IMR-90 (cell line): ENCODE results near the gene UVSSA. TPM values are rescaled to one million over a fixed set of nuclear protein-coding genes. Genes with fewer than 3 reads are reported as not detected.

Experiments
- ATAC-seq: fragments of 200-7000 bp; cut with Tn5 transposase; 2 replicates; pipeline ENCODE4 v1.9.1; 2020; ENCODE audit warnings: low read depth, mild to moderate bottlenecking, moderate library complexity
- BruUV-seq: library from RNA; stranded (reverse); fragments of 400-500 nt; replicated peaks from 2 replicates; lab custom pipeline; 2021; lab: Mats Ljungman, UMichigan
- CTCF ChIA-PET: fragments of 300-600 bp; formaldehyde crosslinking; extraction: SDS; loops from one replicate; lab custom pipeline; 2021; ENCODE audit warnings: antibody characterized with exemption; lab: Yijun Ruan, JAX
- POLR2A ChIA-PET: fragments of 300-600 bp; sonication (Branson Sonifier 250); formaldehyde crosslinking; loops from one replicate; lab custom pipeline; 2022; ENCODE audit warnings: antibody characterized with exemption; ENCODE audit not compliant: unreplicated experiment; lab: Charles Lee
- DNase-seq: peaks from one replicate; pipeline ENCODE4 v3.0.0; 2013
- H2AFZ ChIP-seq: replicated peaks from 2 replicates; pipeline ENCODE3; 2013; ENCODE audit warnings: low read length, mild to moderate bottlenecking; ENCODE audit not compliant: poor library complexity
- H2AK5ac ChIP-seq: 2 replicates; pipeline ENCODE4 v1.6.1; 2013; ENCODE audit warnings: low read depth, low read length, inconsistent platforms
- H2AK9ac ChIP-seq: replicated peaks from 2 replicates; pipeline ENCODE3; 2013; ENCODE audit warnings: mild to moderate bottlenecking, low read depth, low read length, moderate library complexity; ENCODE audit not compliant: poor library complexity
- H2BK120ac ChIP-seq: 2 replicates; pipeline ENCODE4 v1.6.1; 2013; ENCODE audit warnings: low read depth, low read length, inconsistent platforms
- H2BK15ac ChIP-seq: 3 replicates; pipeline ENCODE4 v1.6.1; 2013; ENCODE audit warnings: low read depth, low read length, inconsistent platforms
- H2BK20ac ChIP-seq: 2 replicates; pipeline ENCODE4 v1.6.1; 2013; ENCODE audit warnings: low read depth, mild to moderate bottlenecking, inconsistent platforms, low read length, moderate library complexity
- H2BK5ac ChIP-seq: 2 replicates; pipeline ENCODE4 v1.6.1; 2013; ENCODE audit warnings: mild to moderate bottlenecking, low read depth, low read length, inconsistent platforms; ENCODE audit not compliant: poor library complexity, severe bottlenecking
- H3K14ac ChIP-seq: replicated peaks from 2 replicates; pipeline ENCODE4 v1.6.1; 2013; ENCODE audit warnings: low read depth, low read length, inconsistent platforms
- H3K18ac ChIP-seq: 2 replicates; pipeline ENCODE4 v1.6.1; 2013; ENCODE audit warnings: low read depth, low read length, control low read depth
- H3K23ac ChIP-seq: 2 replicates; pipeline ENCODE4 v1.6.1; 2013; ENCODE audit warnings: low read depth, low read length, inconsistent platforms
- H3K27ac ChIP-seq: 2 replicates; pipeline ENCODE4 v1.5.1; 2013; ENCODE audit warnings: mild to moderate bottlenecking, control low read depth, low read length; ENCODE audit not compliant: insufficient read depth
- H3K27me3 ChIP-seq: 2 replicates; pipeline ENCODE4 v1.6.1; 2013; ENCODE audit warnings: low read length; ENCODE audit not compliant: control insufficient read depth, insufficient read depth
- H3K36me3 ChIP-seq: 2 replicates; pipeline ENCODE4 v1.6.1; 2013; ENCODE audit warnings: low read length, mixed read lengths; ENCODE audit not compliant: control insufficient read depth, insufficient read depth
- H3K4ac ChIP-seq: 2 replicates; pipeline ENCODE4 v1.6.1; 2013; ENCODE audit warnings: low read depth, low read length, inconsistent platforms
- H3K4me1 ChIP-seq: 2 replicates; pipeline ENCODE4 v1.6.1; 2013; ENCODE audit warnings: low read length, mixed read lengths; ENCODE audit not compliant: control insufficient read depth, insufficient read depth
- H3K4me2 ChIP-seq: 2 replicates; pipeline ENCODE4 v1.6.1; 2013; ENCODE audit warnings: low read depth, mild to moderate bottlenecking, control low read depth, low read length, moderate library complexity
- H3K4me3 ChIP-seq: 2 replicates; pipeline ENCODE4 v1.5.1; 2013; ENCODE audit warnings: low read depth, mild to moderate bottlenecking, control low read depth, low read length, moderate library complexity; ENCODE audit not compliant: insufficient read depth
- H3K56ac ChIP-seq: 2 replicates; pipeline ENCODE4 v1.6.1; 2013; ENCODE audit warnings: low read length, inconsistent platforms; ENCODE audit not compliant: insufficient read depth; ENCODE audit errors: extremely low read depth
- H3K79me1 ChIP-seq, 2 experiments: 2 replicates each; pipeline ENCODE4 v1.6.1; 2013; ENCODE audit warnings: low read length in 2 of 2, inconsistent platforms in 1 of 2, low read depth in 1 of 2
- H3K9ac ChIP-seq: 2 replicates; pipeline ENCODE4 v1.6.1; 2013; ENCODE audit warnings: low read depth, low read length, control low read depth
- H3K9me1 ChIP-seq: 2 replicates; pipeline ENCODE4 v1.6.1; 2013; ENCODE audit warnings: low read length, inconsistent platforms; ENCODE audit not compliant: insufficient read depth
- H3K9me3 ChIP-seq: 2 replicates; pipeline ENCODE4 v1.6.1; 2013; ENCODE audit warnings: low read length; ENCODE audit not compliant: control insufficient read depth, insufficient read depth
- H4K20me1 ChIP-seq: 2 replicates; pipeline ENCODE4 v1.6.1; 2013; ENCODE audit warnings: low read length, inconsistent platforms; ENCODE audit not compliant: insufficient read depth
- H4K5ac ChIP-seq: 2 replicates; pipeline ENCODE4 v1.6.1; 2013; ENCODE audit warnings: mild to moderate bottlenecking, low read depth, low read length, control low read depth
- H4K8ac ChIP-seq, 2 experiments: 2 replicates each; pipeline ENCODE4 v1.6.1; 2013; ENCODE audit warnings: low read depth in 2 of 2, low read length in 2 of 2, control low read depth in 1 of 2, inconsistent platforms in 1 of 2
- H4K91ac ChIP-seq: 2 replicates; pipeline ENCODE4 v1.6.1; 2013; ENCODE audit warnings: low read depth, low read length, inconsistent platforms; ENCODE audit not compliant: insufficient read depth
- BHLHE40 ChIP-seq: fragments of 150-350 bp; IDR thresholded peaks from 2 replicates; pipeline ENCODE4 v1.6.1; 2016; ENCODE audit warnings: mild to moderate bottlenecking, low read depth, low read length
- CHD1 ChIP-seq: IDR thresholded peaks from 2 replicates; pipeline ENCODE4 v1.6.1; 2012; ENCODE audit warnings: low read depth, low read length, improper control_type of control experiment
- CTCF ChIP-seq: conservative IDR thresholded peaks from 2 replicates; pipeline ENCODE4 v1.5.1; 2012; ENCODE audit warnings: mild to moderate bottlenecking, low read depth, low read length, improper control_type of control experiment
- ELK1 ChIP-seq: fragments of 150-350 bp; IDR thresholded peaks from 2 replicates; pipeline ENCODE4 v1.6.1; 2016; ENCODE audit warnings: low read depth, mild to moderate bottlenecking, low read length, moderate library complexity, borderline replicate concordance
- FOS ChIP-seq: fragments of 150-350 bp; IDR thresholded peaks from 2 replicates; pipeline ENCODE4 v1.6.1; 2016; ENCODE audit warnings: low read depth, low read length
- MAFK ChIP-seq: IDR thresholded peaks from 2 replicates; pipeline ENCODE4 v1.6.1; 2012; ENCODE audit warnings: low read depth, low read length, improper control_type of control experiment
- MAZ ChIP-seq: IDR thresholded peaks from 2 replicates; pipeline ENCODE4 v1.6.1; 2012; ENCODE audit warnings: low read depth, mild to moderate bottlenecking, low read length, improper control_type of control experiment, moderate library complexity, borderline replicate concordance
- MXI1 ChIP-seq: IDR thresholded peaks from 2 replicates; pipeline ENCODE4 v1.6.1; 2012; ENCODE audit warnings: low read depth, mild to moderate bottlenecking, low read length, moderate library complexity, borderline replicate concordance
- NFE2L2 ChIP-seq: fragments of 150-350 bp; IDR thresholded peaks from 2 replicates; pipeline ENCODE4 v1.6.1; 2016; ENCODE audit warnings: low read depth, mild to moderate bottlenecking, low read length
- POLR2A ChIP-seq: IDR thresholded peaks from 2 replicates; pipeline ENCODE4 v1.6.1; 2012; ENCODE audit warnings: mild to moderate bottlenecking, low read depth, low read length
- RAD21 ChIP-seq: IDR thresholded peaks from 2 replicates; pipeline ENCODE4 v1.6.1; 2012; ENCODE audit warnings: low read length, improper control_type of control experiment
- RCOR1 ChIP-seq: IDR thresholded peaks from 2 replicates; pipeline ENCODE4 v1.6.1; 2012; ENCODE audit warnings: mild to moderate bottlenecking, low read length, improper control_type of control experiment; ENCODE audit not compliant: insufficient replicate concordance
- SMC3 ChIP-seq: fragments of 150-350 bp; IDR thresholded peaks from 2 replicates; pipeline ENCODE4 v1.6.1; 2016; ENCODE audit warnings: low read depth, mild to moderate bottlenecking, antibody characterized with exemption, low read length, moderate library complexity
- WGBS, 2 experiments: methylation state at CpG; one replicate each; pipeline versions ENCODE4 v1.1.5 to v1.1.7; 2013; ENCODE audit warnings: missing lambda C conversion rate in 2 of 2; ENCODE audit not compliant: insufficient read length in 1 of 2; ENCODE audit errors: extremely low coverage in 2 of 2; 5-methylcytosine and 5-hydroxymethylcytosine counted together
- dilution Hi-C: fragments of 300-500 bp; cut with HindIII; formaldehyde crosslinking; loops from one replicate; pipeline ENCODE4 v1.14.3; 2018; ENCODE audit warnings: low sequenced_read_pairs; ENCODE audit not compliant: unreplicated experiment
- in situ Hi-C: fragments of 300-500 bp; cut with MboI; formaldehyde crosslinking; loops from 3 replicates; pipeline ENCODE4 v1.14.3; 2019; ENCODE audit warnings: low sequenced_read_pairs, inconsistent platforms, mixed read lengths
- intact Hi-C: fragments of 100-400 bp; cut with micrococcal nuclease; formaldehyde crosslinking; loops from 2 replicates; pipeline ENCODE4 v1.10.0; 2022
- polyA plus RNA-seq, 3 experiments: library from polyadenylated mRNA; depleted of rRNA; stranded (reverse); fragments of >200 nt; gene quantifications; 2 replicates each; pipeline ENCODE4 v1.2.3, GENCODE V29; 2012; ENCODE audit warnings: low replicate concordance in 1 of 3
- total RNA-seq: library from RNA; depleted of rRNA; stranded (reverse); fragments of >200 nt; gene quantifications from 2 replicates; pipeline ENCODE4 v1.2.3, GENCODE V29; 2012

Gene UVSSA
- total and polyA plus RNA-seq, 2 of the 4 experiments (the other 2 are of a cell fraction), result 1.4 to 8.4 TPM

- TF ChIP-seq ELK1 (no peak), MAFK (no peak), POLR2A (no peak)
Observed at GRCh38 chr4:1338752-1339414, 8.1 kb upstream of the UVSSA start (continued).

GRCh38 chr4:1339489-1339888 lies 7.5 kb upstream of the UVSSA start:
- intact Hi-C loops, result no loop called here
- TF ChIP-seq CTCF (no peak), POLR2A (no peak), RAD21 (no peak), SMC3 (no peak), CHD1 (no peak), MXI1 (no peak), BHLHE40 (no peak), RCOR1 (no peak), ELK1 (no peak), MAZ (no peak), NFE2L2 (no peak), FOS (no peak)

More at GRCh38 chr4:1339489-1339888, 7.5 kb upstream of the UVSSA start:
- ChIA-PET POLR2A (no interaction called here), CTCF (no interaction called here)
- ATAC-seq (no peak), DNase-seq (no peak)
- H2BK20ac ChIP-seq, result no peak overlapping the region
- H3K79me1 ChIP-seq, result peaks cover 15 to 49% of the 10 kb centered on the region in 2 experiments
- peaks cover 63% of the 10 kb centered on the region for H3K36me3 ChIP-seq
- 98% methylated on average over 23 of the region's 38 CpGs; no CpG with 5 or more reads in 1 of the 2 experiments for WGBS, 2 experiments
- dilution Hi-C loops, result no loop called here
- H3K9ac ChIP-seq, result no peak overlapping the region
- H3K23ac ChIP-seq, result no peak overlapping the region
- H3K4me2 ChIP-seq, result no peak overlapping the region
- peaks cover 18% of the 10 kb centered on the region; the same call in 1 of the 2 replicates for H3K9me3 ChIP-seq
- TSS peak; percentile 89 for BruUV-seq
- H3K18ac ChIP-seq, result no peak overlapping the region
- no peak overlapping the region for H4K8ac ChIP-seq
- H4K91ac ChIP-seq, result no peak overlapping the region
- in situ Hi-C loops, result no loop called here
- H3K4me3 ChIP-seq, result no peak overlapping the region
- no peak overlapping the region for H3K14ac ChIP-seq
- no peak overlapping the region for H2AFZ ChIP-seq
- H2BK5ac ChIP-seq, result no peak overlapping the region
- H3K56ac ChIP-seq, result no peak overlapping the region
- no peak overlapping the region for H2AK5ac ChIP-seq
- no peaks in the 10 kb centered on the region for H3K9me1 ChIP-seq
- no peak overlapping the region for H2BK15ac ChIP-seq
- peaks cover 12% of the 10 kb centered on the region for H4K20me1 ChIP-seq
- no peak overlapping the region for H4K5ac ChIP-seq
- H3K27me3 ChIP-seq, result no peaks in the 10 kb centered on the region
- peaks cover 4% of the 10 kb centered on the region; the same call in 1 of the 2 replicates for H3K4me1 ChIP-seq
- H2AK9ac ChIP-seq, result no peak overlapping the region
- H2BK120ac ChIP-seq, result no peak overlapping the region
- no peak overlapping the region for H3K27ac ChIP-seq
- no peak overlapping the region for H3K4ac ChIP-seq
